Fibroblast of lung (primary cell): ENCODE results near the gene UTP11. TPM values are rescaled to one million over a fixed set of nuclear protein-coding genes. Genes with fewer than 3 reads are reported as not detected.

Source experiments
- DNase-seq, 2 donors: peaks; one replicate each; pipeline versions ENCODE4 v3.0.0 to v3.0.0-alpha.2; 2010; ENCODE audit warnings: low read depth in 2 of 2
- H2AFZ ChIP-seq: 2 replicates; pipeline ENCODE4 v1.5.1; 2012; ENCODE audit warnings: low read length, control low read depth, inconsistent platforms
- H3K27ac ChIP-seq: 2 replicates; pipeline ENCODE4 v1.5.1; 2011; ENCODE audit warnings: low read length, control low read depth; ENCODE audit not compliant: insufficient read depth
- H3K27me3 ChIP-seq: 2 replicates; pipeline ENCODE4 v1.5.1; 2011; ENCODE audit warnings: mild to moderate bottlenecking, low read length; ENCODE audit not compliant: control insufficient read depth, insufficient read depth
- H3K36me3 ChIP-seq: 2 replicates; pipeline ENCODE4 v1.5.1; 2011; ENCODE audit warnings: low read length; ENCODE audit not compliant: control insufficient read depth, insufficient read depth
- H3K4me1 ChIP-seq: 2 replicates; pipeline ENCODE4 v1.5.1; 2011; ENCODE audit warnings: low read length; ENCODE audit not compliant: control insufficient read depth, insufficient read depth; ENCODE audit errors: extremely low read depth
- H3K4me2 ChIP-seq: 2 replicates; pipeline ENCODE4 v1.5.1; 2011; ENCODE audit warnings: low read length, control low read depth; ENCODE audit not compliant: insufficient read depth; ENCODE audit errors: extremely low read depth
- H3K4me3 ChIP-seq, 4 experiments: fragments of 200-600 bp in 1 of 4; sonication (generic) in 1 of 4; replicated peaks in 1 of 4; 2 replicates each; pipeline ENCODE4 v1.5.1; 2011 to 2016; ENCODE audit warnings: low read length in 4 of 4, low read depth in 3 of 4, mild to moderate bottlenecking in 3 of 4, control low read depth in 2 of 4, inconsistent platforms in 1 of 4, mixed read lengths in 1 of 4; ENCODE audit not compliant: insufficient read depth in 1 of 4; ENCODE audit errors: control extremely low read depth in 1 of 4
- H3K79me2 ChIP-seq: 2 replicates; pipeline ENCODE4 v1.5.1; 2012; ENCODE audit warnings: mild to moderate bottlenecking, low read length, inconsistent platforms; ENCODE audit not compliant: control insufficient read depth, insufficient read depth
- H3K9ac ChIP-seq: 2 replicates; pipeline ENCODE4 v1.5.1; 2011; ENCODE audit warnings: mild to moderate bottlenecking, low read length, control low read depth; ENCODE audit not compliant: insufficient read depth
- H3K9me3 ChIP-seq: 2 replicates; pipeline ENCODE4 v1.5.1; 2012; ENCODE audit warnings: low read depth, low read length; ENCODE audit not compliant: control insufficient read depth, insufficient read depth
- H4K20me1 ChIP-seq: 2 replicates; pipeline ENCODE4 v1.5.1; 2011; ENCODE audit warnings: low read length; ENCODE audit not compliant: control insufficient read depth, insufficient read depth; ENCODE audit errors: extremely low read depth
- EZH2 ChIP-seq: IDR thresholded peaks from 2 replicates; pipeline ENCODE4 v1.5.1; 2012; ENCODE audit warnings: low read length, control low read depth, mild to moderate bottlenecking; ENCODE audit errors: missing control alignments
- polyA plus RNA-seq, 2 donors: library from polyadenylated mRNA; depleted of rRNA in 1 of 2; stranded (reverse) in 1 of 2; unstranded in 1 of 2; fragments of >200 nt; gene quantifications; 2 replicates each; pipeline ENCODE4 v1.2.1, GENCODE V29; 2011 to 2012; ENCODE audit warnings: missing spikeins in 1 of 2
- total RNA-seq: library from RNA; depleted of rRNA; stranded (reverse); fragments of >200 nt; gene quantifications from 2 replicates; pipeline ENCODE4 v1.2.1, GENCODE V29; 2014
- TF ChIP-seq, protein P1 (sequence below), 2 donors: IDR thresholded peaks in 1 of 2; conservative IDR thresholded peaks in 1 of 2; 1 replicate in 1 of 2; 2 replicates in 1 of 2; pipeline ENCODE4 v1.5.1; 2011 to 2012; ENCODE audit warnings: low read length in 2 of 2, control low read depth in 1 of 2, inconsistent platforms in 1 of 2, low read depth in 1 of 2, mild to moderate bottlenecking in 1 of 2

The UTP11 gene
- total and polyA plus RNA-seq, 2 donors (not counting 1 experiment from before 2014, with no cell fraction given) = 34.8 to 56.5 TPM

DNA sequence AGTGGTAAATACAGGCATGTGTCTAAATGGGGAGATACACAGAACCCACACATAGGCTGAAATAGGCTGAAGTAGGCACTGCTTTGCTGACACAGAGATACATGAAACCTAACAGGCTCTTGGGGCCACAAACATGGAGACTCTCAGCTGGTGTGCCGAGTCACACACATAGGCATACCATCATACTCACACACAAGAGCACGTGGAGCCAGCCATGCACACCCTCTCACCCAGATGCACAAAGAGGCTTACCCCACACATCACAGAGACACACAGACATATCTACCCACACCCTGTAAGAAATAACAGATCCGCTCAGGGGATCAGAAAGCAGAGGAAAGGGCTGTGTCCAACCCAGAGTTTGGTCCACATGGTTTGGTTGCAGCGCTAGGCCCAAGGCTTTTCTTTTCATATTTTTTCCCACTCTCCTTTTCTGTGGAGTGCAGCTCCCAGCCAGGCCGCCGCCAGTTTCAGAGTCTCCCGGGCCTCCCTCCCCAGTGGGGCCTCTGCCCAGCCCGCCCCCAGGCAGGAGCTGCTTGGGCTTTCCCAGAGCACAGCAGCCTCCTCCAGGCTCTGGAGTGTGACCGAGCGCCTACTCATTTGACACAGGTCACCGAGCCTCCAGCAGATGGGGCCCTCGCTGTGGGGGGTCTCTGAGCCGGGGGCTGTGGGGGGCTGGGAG lies 38.0 kb downstream of the UTP11 start:
- no peak for DNase-seq
- no peaks in the 10 kb centered on the region for H3K9me3 ChIP-seq
- no peak overlapping the region for H3K27ac ChIP-seq
- no peak overlapping the region for H3K4me3 ChIP-seq
- TF ChIP-seq EZH2 = no peak
- TF ChIP-seq, protein P1, sequence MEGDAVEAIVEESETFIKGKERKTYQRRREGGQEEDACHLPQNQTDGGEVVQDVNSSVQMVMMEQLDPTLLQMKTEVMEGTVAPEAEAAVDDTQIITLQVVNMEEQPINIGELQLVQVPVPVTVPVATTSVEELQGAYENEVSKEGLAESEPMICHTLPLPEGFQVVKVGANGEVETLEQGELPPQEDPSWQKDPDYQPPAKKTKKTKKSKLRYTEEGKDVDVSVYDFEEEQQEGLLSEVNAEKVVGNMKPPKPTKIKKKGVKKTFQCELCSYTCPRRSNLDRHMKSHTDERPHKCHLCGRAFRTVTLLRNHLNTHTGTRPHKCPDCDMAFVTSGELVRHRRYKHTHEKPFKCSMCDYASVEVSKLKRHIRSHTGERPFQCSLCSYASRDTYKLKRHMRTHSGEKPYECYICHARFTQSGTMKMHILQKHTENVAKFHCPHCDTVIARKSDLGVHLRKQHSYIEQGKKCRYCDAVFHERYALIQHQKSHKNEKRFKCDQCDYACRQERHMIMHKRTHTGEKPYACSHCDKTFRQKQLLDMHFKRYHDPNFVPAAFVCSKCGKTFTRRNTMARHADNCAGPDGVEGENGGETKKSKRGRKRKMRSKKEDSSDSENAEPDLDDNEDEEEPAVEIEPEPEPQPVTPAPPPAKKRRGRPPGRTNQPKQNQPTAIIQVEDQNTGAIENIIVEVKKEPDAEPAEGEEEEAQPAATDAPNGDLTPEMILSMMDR (conservative IDR thresholded peaks at IDR 0.05 in 1 of 2, IDR thresholded peaks at IDR 0.05 in 1 of 2; ENCODE audit: low read depth in 1 of 2, low read length in 2 of 2) = no peak
- no peaks in the 10 kb centered on the region for H3K36me3 ChIP-seq
- no peaks in the 10 kb centered on the region for H4K20me1 ChIP-seq
- H2AFZ ChIP-seq = no peak overlapping the region
- H3K27me3 ChIP-seq = peaks cover 38% of the 10 kb centered on the region
- no peaks in the 10 kb centered on the region for H3K79me2 ChIP-seq
- H3K4me2 ChIP-seq = no peak overlapping the region
- peaks cover 3% of the 10 kb centered on the region for H3K4me1 ChIP-seq
- no peak overlapping the region for H3K9ac ChIP-seq

- no peak overlapping the region for H2AFZ ChIP-seq
- peaks cover 3% of the 10 kb centered on the region for H3K4me1 ChIP-seq
- no peaks in the 10 kb centered on the region for H3K9me3 ChIP-seq
- peaks cover 35% of the 10 kb centered on the region for H3K27me3 ChIP-seq
- no peak overlapping the region for H3K4me3 ChIP-seq
- H3K79me2 ChIP-seq = no peaks in the 10 kb centered on the region
- H3K4me2 ChIP-seq = no peak overlapping the region
- no peaks in the 10 kb centered on the region for H4K20me1 ChIP-seq
- no peak for TF ChIP-seq EZH2
- TF ChIP-seq, protein P1 (conservative IDR thresholded peaks at IDR 0.05 in 1 of 2, IDR thresholded peaks at IDR 0.05 in 1 of 2; ENCODE audit: low read depth in 1 of 2, low read length in 2 of 2) = no peak
- no peak for DNase-seq
- no peak overlapping the region for H3K9ac ChIP-seq
- no peaks in the 10 kb centered on the region for H3K36me3 ChIP-seq
- H3K27ac ChIP-seq = no peak overlapping the region
Observed at GRCh38 chr1:38051079-38051543, 38.6 kb downstream of the UTP11 start.

DNA sequence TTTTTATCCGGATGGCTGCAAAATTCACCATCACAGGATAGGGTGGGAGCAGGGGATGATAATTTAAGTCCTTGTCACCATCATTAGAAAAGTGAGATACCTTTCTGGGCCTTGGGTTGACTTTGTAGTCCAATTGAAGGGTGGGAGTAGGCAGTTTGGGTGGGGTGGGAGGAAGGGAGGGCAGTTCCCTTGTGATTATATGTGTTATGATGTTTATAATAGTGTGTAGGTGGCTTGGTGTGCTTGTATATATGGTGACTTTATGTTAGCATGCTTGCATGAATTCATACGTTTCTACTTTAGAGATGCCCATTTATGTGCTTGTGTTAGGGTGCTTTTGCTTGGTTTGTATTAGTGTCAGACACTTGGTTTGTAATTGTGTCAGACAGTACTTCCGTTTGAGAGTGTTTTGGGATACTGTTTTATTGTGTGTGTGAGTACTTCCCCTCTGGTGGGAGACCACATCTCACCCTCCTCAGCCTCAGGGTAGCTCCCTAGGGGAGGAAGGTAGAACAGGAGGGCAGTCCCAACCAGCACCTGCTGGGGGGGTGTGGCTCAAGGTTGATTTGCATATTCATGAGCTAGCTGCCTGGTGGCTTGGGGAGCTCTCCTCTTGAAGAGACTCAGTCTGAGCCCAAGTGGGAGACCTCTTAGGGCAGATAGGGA lies 40.3 kb downstream of the UTP11 start:
- Histone ChIP-seq H3K27me3 (peaks cover 29% of the 10 kb centered on the region), H3K9ac (no peak overlapping the region), H3K4me3 (no peak overlapping the region), H3K9me3 (no peaks in the 10 kb centered on the region), H2AFZ (no peak overlapping the region), H3K4me1 (no peaks in the 10 kb centered on the region), H3K27ac (no peak overlapping the region), H3K79me2 (no peaks in the 10 kb centered on the region), H4K20me1 (no peaks in the 10 kb centered on the region), H3K4me2 (no peak overlapping the region), H3K36me3 (no peaks in the 10 kb centered on the region)
- DNase-seq = no peak
- TF ChIP-seq, protein P1 (conservative IDR thresholded peaks at IDR 0.05 in 1 of 2, IDR thresholded peaks at IDR 0.05 in 1 of 2; ENCODE audit: low read depth in 1 of 2, low read length in 2 of 2) = no peak
- no peak for TF ChIP-seq EZH2
